22Rv1 (cell line): ENCODE results near the gene FBXO10.

ENCODE experiments used
- ZFX ChIP-seq: fragments of 450-650 bp; IDR thresholded peaks from 2 replicates; pipeline ENCODE4 v1.6.1; 2017; ENCODE audit warnings: antibody characterized with exemption, borderline replicate concordance
- TF ChIP-seq, protein P1 (sequence below): fragments of 450-650 bp; IDR thresholded peaks from 2 replicates; pipeline ENCODE4 v1.5.1; 2017; ENCODE audit warnings: mild to moderate bottlenecking

GRCh38 chr9:37619806-37620205, 43.6 kb upstream of the FBXO10 start:
- TF ChIP-seq, protein P1, sequence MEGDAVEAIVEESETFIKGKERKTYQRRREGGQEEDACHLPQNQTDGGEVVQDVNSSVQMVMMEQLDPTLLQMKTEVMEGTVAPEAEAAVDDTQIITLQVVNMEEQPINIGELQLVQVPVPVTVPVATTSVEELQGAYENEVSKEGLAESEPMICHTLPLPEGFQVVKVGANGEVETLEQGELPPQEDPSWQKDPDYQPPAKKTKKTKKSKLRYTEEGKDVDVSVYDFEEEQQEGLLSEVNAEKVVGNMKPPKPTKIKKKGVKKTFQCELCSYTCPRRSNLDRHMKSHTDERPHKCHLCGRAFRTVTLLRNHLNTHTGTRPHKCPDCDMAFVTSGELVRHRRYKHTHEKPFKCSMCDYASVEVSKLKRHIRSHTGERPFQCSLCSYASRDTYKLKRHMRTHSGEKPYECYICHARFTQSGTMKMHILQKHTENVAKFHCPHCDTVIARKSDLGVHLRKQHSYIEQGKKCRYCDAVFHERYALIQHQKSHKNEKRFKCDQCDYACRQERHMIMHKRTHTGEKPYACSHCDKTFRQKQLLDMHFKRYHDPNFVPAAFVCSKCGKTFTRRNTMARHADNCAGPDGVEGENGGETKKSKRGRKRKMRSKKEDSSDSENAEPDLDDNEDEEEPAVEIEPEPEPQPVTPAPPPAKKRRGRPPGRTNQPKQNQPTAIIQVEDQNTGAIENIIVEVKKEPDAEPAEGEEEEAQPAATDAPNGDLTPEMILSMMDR = no peak
- TF ChIP-seq ZFX = no peak
